A673 (cell line): ENCODE results near the gene MAP3K5.

ENCODE experiments used
- EZH2 ChIP-seq: fragments of 200-600 bp; sonication (generic); IDR thresholded peaks from 2 replicates; pipeline ENCODE4 v1.6.1; 2017; ENCODE audit warnings: borderline replicate concordance, low read depth, mild to moderate bottlenecking, mixed read lengths, antibody characterized with exemption, low read length; ENCODE audit not compliant: poor library complexity, severe bottlenecking
- TF ChIP-seq, protein P1 (sequence below): fragments of 300-800, 200-600 bp; sonication (generic); conservative IDR thresholded peaks from 2 replicates; pipeline ENCODE4 v1.5.1; 2017; ENCODE audit warnings: low read depth, mild to moderate bottlenecking, antibody characterized with exemption, low read length, moderate library complexity, mixed read lengths

- TF ChIP-seq, protein P1, sequence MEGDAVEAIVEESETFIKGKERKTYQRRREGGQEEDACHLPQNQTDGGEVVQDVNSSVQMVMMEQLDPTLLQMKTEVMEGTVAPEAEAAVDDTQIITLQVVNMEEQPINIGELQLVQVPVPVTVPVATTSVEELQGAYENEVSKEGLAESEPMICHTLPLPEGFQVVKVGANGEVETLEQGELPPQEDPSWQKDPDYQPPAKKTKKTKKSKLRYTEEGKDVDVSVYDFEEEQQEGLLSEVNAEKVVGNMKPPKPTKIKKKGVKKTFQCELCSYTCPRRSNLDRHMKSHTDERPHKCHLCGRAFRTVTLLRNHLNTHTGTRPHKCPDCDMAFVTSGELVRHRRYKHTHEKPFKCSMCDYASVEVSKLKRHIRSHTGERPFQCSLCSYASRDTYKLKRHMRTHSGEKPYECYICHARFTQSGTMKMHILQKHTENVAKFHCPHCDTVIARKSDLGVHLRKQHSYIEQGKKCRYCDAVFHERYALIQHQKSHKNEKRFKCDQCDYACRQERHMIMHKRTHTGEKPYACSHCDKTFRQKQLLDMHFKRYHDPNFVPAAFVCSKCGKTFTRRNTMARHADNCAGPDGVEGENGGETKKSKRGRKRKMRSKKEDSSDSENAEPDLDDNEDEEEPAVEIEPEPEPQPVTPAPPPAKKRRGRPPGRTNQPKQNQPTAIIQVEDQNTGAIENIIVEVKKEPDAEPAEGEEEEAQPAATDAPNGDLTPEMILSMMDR = no peak
- no peak for TF ChIP-seq EZH2
These were observed 118.7 kb downstream of the MAP3K5 start for GRCh38 chr6:136673571-136673970.
